IMR-90 (cell line): ENCODE measurements around the gene PSAP. TPM values are rescaled to one million over a fixed set of nuclear protein-coding genes. Genes with fewer than 3 reads are reported as not detected.

Source experiments
- ATAC-seq: fragments of 200-7000 bp; cut with Tn5 transposase; 2 replicates; pipeline ENCODE4 v1.9.1; 2020; ENCODE audit warnings: low read depth, mild to moderate bottlenecking, moderate library complexity
- BruUV-seq: library from RNA; stranded (reverse); fragments of 400-500 nt; replicated peaks from 2 replicates; lab custom pipeline; 2021; lab: Mats Ljungman, UMichigan
- CTCF ChIA-PET: fragments of 300-600 bp; formaldehyde crosslinking; extraction: SDS; loops from one replicate; lab custom pipeline; 2021; ENCODE audit warnings: antibody characterized with exemption; lab: Yijun Ruan, JAX
- POLR2A ChIA-PET: fragments of 300-600 bp; sonication (Branson Sonifier 250); formaldehyde crosslinking; loops from one replicate; lab custom pipeline; 2022; ENCODE audit warnings: antibody characterized with exemption; ENCODE audit not compliant: unreplicated experiment; lab: Charles Lee
- DNase-seq: peaks from one replicate; pipeline ENCODE4 v3.0.0; 2013
- H2AFZ ChIP-seq: replicated peaks from 2 replicates; pipeline ENCODE3; 2013; ENCODE audit warnings: low read length, mild to moderate bottlenecking; ENCODE audit not compliant: poor library complexity
- H2AK5ac ChIP-seq: 2 replicates; pipeline ENCODE4 v1.6.1; 2013; ENCODE audit warnings: low read depth, low read length, inconsistent platforms
- H2AK9ac ChIP-seq: replicated peaks from 2 replicates; pipeline ENCODE3; 2013; ENCODE audit warnings: mild to moderate bottlenecking, low read depth, low read length, moderate library complexity; ENCODE audit not compliant: poor library complexity
- H2BK120ac ChIP-seq: 2 replicates; pipeline ENCODE4 v1.6.1; 2013; ENCODE audit warnings: low read depth, low read length, inconsistent platforms
- H2BK15ac ChIP-seq: 3 replicates; pipeline ENCODE4 v1.6.1; 2013; ENCODE audit warnings: low read depth, low read length, inconsistent platforms
- H2BK20ac ChIP-seq: 2 replicates; pipeline ENCODE4 v1.6.1; 2013; ENCODE audit warnings: low read depth, mild to moderate bottlenecking, inconsistent platforms, low read length, moderate library complexity
- H2BK5ac ChIP-seq: 2 replicates; pipeline ENCODE4 v1.6.1; 2013; ENCODE audit warnings: mild to moderate bottlenecking, low read depth, low read length, inconsistent platforms; ENCODE audit not compliant: poor library complexity, severe bottlenecking
- H3K14ac ChIP-seq: replicated peaks from 2 replicates; pipeline ENCODE4 v1.6.1; 2013; ENCODE audit warnings: low read depth, low read length, inconsistent platforms
- H3K18ac ChIP-seq: 2 replicates; pipeline ENCODE4 v1.6.1; 2013; ENCODE audit warnings: low read depth, low read length, control low read depth
- H3K23ac ChIP-seq: 2 replicates; pipeline ENCODE4 v1.6.1; 2013; ENCODE audit warnings: low read depth, low read length, inconsistent platforms
- H3K27ac ChIP-seq: 2 replicates; pipeline ENCODE4 v1.5.1; 2013; ENCODE audit warnings: mild to moderate bottlenecking, control low read depth, low read length; ENCODE audit not compliant: insufficient read depth
- H3K27me3 ChIP-seq: 2 replicates; pipeline ENCODE4 v1.6.1; 2013; ENCODE audit warnings: low read length; ENCODE audit not compliant: control insufficient read depth, insufficient read depth
- H3K36me3 ChIP-seq: 2 replicates; pipeline ENCODE4 v1.6.1; 2013; ENCODE audit warnings: low read length, mixed read lengths; ENCODE audit not compliant: control insufficient read depth, insufficient read depth
- H3K4ac ChIP-seq: 2 replicates; pipeline ENCODE4 v1.6.1; 2013; ENCODE audit warnings: low read depth, low read length, inconsistent platforms
- H3K4me1 ChIP-seq: 2 replicates; pipeline ENCODE4 v1.6.1; 2013; ENCODE audit warnings: low read length, mixed read lengths; ENCODE audit not compliant: control insufficient read depth, insufficient read depth
- H3K4me2 ChIP-seq: 2 replicates; pipeline ENCODE4 v1.6.1; 2013; ENCODE audit warnings: low read depth, mild to moderate bottlenecking, control low read depth, low read length, moderate library complexity
- H3K4me3 ChIP-seq: 2 replicates; pipeline ENCODE4 v1.5.1; 2013; ENCODE audit warnings: low read depth, mild to moderate bottlenecking, control low read depth, low read length, moderate library complexity; ENCODE audit not compliant: insufficient read depth
- H3K56ac ChIP-seq: 2 replicates; pipeline ENCODE4 v1.6.1; 2013; ENCODE audit warnings: low read length, inconsistent platforms; ENCODE audit not compliant: insufficient read depth; ENCODE audit errors: extremely low read depth
- H3K79me1 ChIP-seq, 2 experiments: 2 replicates each; pipeline ENCODE4 v1.6.1; 2013; ENCODE audit warnings: low read length in 2 of 2, inconsistent platforms in 1 of 2, low read depth in 1 of 2
- H3K9ac ChIP-seq: 2 replicates; pipeline ENCODE4 v1.6.1; 2013; ENCODE audit warnings: low read depth, low read length, control low read depth
- H3K9me1 ChIP-seq: 2 replicates; pipeline ENCODE4 v1.6.1; 2013; ENCODE audit warnings: low read length, inconsistent platforms; ENCODE audit not compliant: insufficient read depth
- H3K9me3 ChIP-seq: 2 replicates; pipeline ENCODE4 v1.6.1; 2013; ENCODE audit warnings: low read length; ENCODE audit not compliant: control insufficient read depth, insufficient read depth
- H4K20me1 ChIP-seq: 2 replicates; pipeline ENCODE4 v1.6.1; 2013; ENCODE audit warnings: low read length, inconsistent platforms; ENCODE audit not compliant: insufficient read depth
- H4K5ac ChIP-seq: 2 replicates; pipeline ENCODE4 v1.6.1; 2013; ENCODE audit warnings: mild to moderate bottlenecking, low read depth, low read length, control low read depth
- H4K8ac ChIP-seq, 2 experiments: 2 replicates each; pipeline ENCODE4 v1.6.1; 2013; ENCODE audit warnings: low read depth in 2 of 2, low read length in 2 of 2, control low read depth in 1 of 2, inconsistent platforms in 1 of 2
- H4K91ac ChIP-seq: 2 replicates; pipeline ENCODE4 v1.6.1; 2013; ENCODE audit warnings: low read depth, low read length, inconsistent platforms; ENCODE audit not compliant: insufficient read depth
- BHLHE40 ChIP-seq: fragments of 150-350 bp; IDR thresholded peaks from 2 replicates; pipeline ENCODE4 v1.6.1; 2016; ENCODE audit warnings: mild to moderate bottlenecking, low read depth, low read length
- CEBPB ChIP-seq: IDR thresholded peaks from 2 replicates; pipeline ENCODE4 v1.6.1; 2012; ENCODE audit warnings: low read depth, low read length, improper control_type of control experiment
- CHD1 ChIP-seq: IDR thresholded peaks from 2 replicates; pipeline ENCODE4 v1.6.1; 2012; ENCODE audit warnings: low read depth, low read length, improper control_type of control experiment
- CTCF ChIP-seq: conservative IDR thresholded peaks from 2 replicates; pipeline ENCODE4 v1.5.1; 2012; ENCODE audit warnings: mild to moderate bottlenecking, low read depth, low read length, improper control_type of control experiment
- ELK1 ChIP-seq: fragments of 150-350 bp; IDR thresholded peaks from 2 replicates; pipeline ENCODE4 v1.6.1; 2016; ENCODE audit warnings: low read depth, mild to moderate bottlenecking, low read length, moderate library complexity, borderline replicate concordance
- FOS ChIP-seq: fragments of 150-350 bp; IDR thresholded peaks from 2 replicates; pipeline ENCODE4 v1.6.1; 2016; ENCODE audit warnings: low read depth, low read length
- MAFK ChIP-seq: IDR thresholded peaks from 2 replicates; pipeline ENCODE4 v1.6.1; 2012; ENCODE audit warnings: low read depth, low read length, improper control_type of control experiment
- MAZ ChIP-seq: IDR thresholded peaks from 2 replicates; pipeline ENCODE4 v1.6.1; 2012; ENCODE audit warnings: low read depth, mild to moderate bottlenecking, low read length, improper control_type of control experiment, moderate library complexity, borderline replicate concordance
- MXI1 ChIP-seq: IDR thresholded peaks from 2 replicates; pipeline ENCODE4 v1.6.1; 2012; ENCODE audit warnings: low read depth, mild to moderate bottlenecking, low read length, moderate library complexity, borderline replicate concordance
- POLR2A ChIP-seq: IDR thresholded peaks from 2 replicates; pipeline ENCODE4 v1.6.1; 2012; ENCODE audit warnings: mild to moderate bottlenecking, low read depth, low read length
- RAD21 ChIP-seq: IDR thresholded peaks from 2 replicates; pipeline ENCODE4 v1.6.1; 2012; ENCODE audit warnings: low read length, improper control_type of control experiment
- RFX5 ChIP-seq: IDR thresholded peaks from 2 replicates; pipeline ENCODE4 v1.8.0; 2012; ENCODE audit warnings: low read depth, mild to moderate bottlenecking, low read length, moderate library complexity
- SMC3 ChIP-seq: fragments of 150-350 bp; IDR thresholded peaks from 2 replicates; pipeline ENCODE4 v1.6.1; 2016; ENCODE audit warnings: low read depth, mild to moderate bottlenecking, antibody characterized with exemption, low read length, moderate library complexity
- USF2 ChIP-seq: fragments of 150-350 bp; IDR thresholded peaks from 2 replicates; pipeline ENCODE4 v1.6.1; 2017; ENCODE audit warnings: mild to moderate bottlenecking, antibody characterized with exemption, low read length, low read depth
- WGBS, 2 experiments: methylation state at CpG; one replicate each; pipeline versions ENCODE4 v1.1.5 to v1.1.7; 2013; ENCODE audit warnings: missing lambda C conversion rate in 2 of 2; ENCODE audit not compliant: insufficient read length in 1 of 2; ENCODE audit errors: extremely low coverage in 2 of 2; 5-methylcytosine and 5-hydroxymethylcytosine counted together
- dilution Hi-C: fragments of 300-500 bp; cut with HindIII; formaldehyde crosslinking; loops from one replicate; pipeline ENCODE4 v1.14.3; 2018; ENCODE audit warnings: low sequenced_read_pairs; ENCODE audit not compliant: unreplicated experiment
- in situ Hi-C: fragments of 300-500 bp; cut with MboI; formaldehyde crosslinking; loops from 3 replicates; pipeline ENCODE4 v1.14.3; 2019; ENCODE audit warnings: low sequenced_read_pairs, inconsistent platforms, mixed read lengths
- intact Hi-C: fragments of 100-400 bp; cut with micrococcal nuclease; formaldehyde crosslinking; loops from 2 replicates; pipeline ENCODE4 v1.10.0; 2022
- polyA plus RNA-seq, 3 experiments: library from polyadenylated mRNA; depleted of rRNA; stranded (reverse); fragments of >200 nt; gene quantifications; 2 replicates each; pipeline ENCODE4 v1.2.3, GENCODE V29; 2012; ENCODE audit warnings: low replicate concordance in 1 of 3
- total RNA-seq: library from RNA; depleted of rRNA; stranded (reverse); fragments of >200 nt; gene quantifications from 2 replicates; pipeline ENCODE4 v1.2.3, GENCODE V29; 2012

PSAP gene
- total and polyA plus RNA-seq, 2 of the 4 experiments (the other 2 are of a cell fraction) = 216 to 876 TPM

GRCh38 chr10:71838264-71839211 lies 12.5 kb downstream of the PSAP start:
- DNase-seq (peak; percentile 50), ATAC-seq (peak; percentile 39)
- no peaks in the 10 kb centered on the region for H3K27me3 ChIP-seq
- no peak overlapping the region for H3K4ac ChIP-seq
- H3K9ac ChIP-seq = no peak overlapping the region
- no peak overlapping the region for H2AFZ ChIP-seq
- ChIA-PET POLR2A (no interaction called here), CTCF (interaction anchor here (0.6 to 1.5 kb wide), 2 partner anchors 58 to 190 kb away, joined by 4 to 9 read pairs; no protein-coding TSS in a partner anchor)
- intact Hi-C loops (no loop called here), dilution Hi-C loops (no loop called here), in situ Hi-C loops (no loop called here)
- H3K4me3 ChIP-seq = no peak overlapping the region
- peaks cover 36 to 93% of the 10 kb centered on the region in 2 experiments for H3K79me1 ChIP-seq
- H3K9me3 ChIP-seq = no peaks in the 10 kb centered on the region
- no peak overlapping the region for H3K27ac ChIP-seq
- H3K18ac ChIP-seq = no peak overlapping the region
- peak overlapping the region; percentile 7; the same call in 1 of the 2 replicates for H3K14ac ChIP-seq
- H2AK5ac ChIP-seq = peak overlapping the region; percentile 47; the same call in 1 of the 2 replicates
- no TSS peak for BruUV-seq
- H3K9me1 ChIP-seq = peaks cover 37% of the 10 kb centered on the region
- no peak overlapping the region for H4K5ac ChIP-seq
- H2BK15ac ChIP-seq = no peak overlapping the region
- peaks cover 25% of the 10 kb centered on the region for H3K4me1 ChIP-seq
- no peak overlapping the region for H4K91ac ChIP-seq
- H2BK5ac ChIP-seq = no peak overlapping the region
- no peak overlapping the region for H2BK20ac ChIP-seq
- H4K8ac ChIP-seq = no peak overlapping the region
- H3K4me2 ChIP-seq = no peak overlapping the region
- no peak overlapping the region for H2AK9ac ChIP-seq
- peak overlapping the region; percentile 8; the same call in 1 of the 2 replicates for H3K23ac ChIP-seq
- H4K20me1 ChIP-seq = peaks cover 98% of the 10 kb centered on the region
- H3K56ac ChIP-seq = no peak overlapping the region
- 53% methylated on average over 2 of the region's 14 CpGs; no CpG with 5 or more reads in 1 of the 2 experiments for WGBS, 2 experiments
- no peak overlapping the region for H2BK120ac ChIP-seq
- H3K36me3 ChIP-seq = peaks cover 11% of the 10 kb centered on the region; the same call in 1 of the 2 replicates
- no peak for TF ChIP-seq FOS
- TF ChIP-seq RFX5 = no peak
- TF ChIP-seq MAZ = no peak
- no peak for TF ChIP-seq BHLHE40
- TF ChIP-seq ELK1 = no peak
- no peak for TF ChIP-seq RAD21
- TF ChIP-seq MXI1 = no peak
- TF ChIP-seq MAFK = no peak
- TF ChIP-seq CTCF = no peak
- TF ChIP-seq CEBPB = no peak
- no peak for TF ChIP-seq USF2
- TF ChIP-seq SMC3 = no peak
- no peak for TF ChIP-seq POLR2A
- TF ChIP-seq CHD1 = no peak
